ENCODE results near the gene SESN1. TPM values are rescaled to one million over a fixed set of nuclear protein-coding genes. Genes with fewer than 3 reads are reported as not detected.

Gene SESN1
- total RNA-seq, 1 donor from 2014 or later, result 49.0 TPM

DNA sequence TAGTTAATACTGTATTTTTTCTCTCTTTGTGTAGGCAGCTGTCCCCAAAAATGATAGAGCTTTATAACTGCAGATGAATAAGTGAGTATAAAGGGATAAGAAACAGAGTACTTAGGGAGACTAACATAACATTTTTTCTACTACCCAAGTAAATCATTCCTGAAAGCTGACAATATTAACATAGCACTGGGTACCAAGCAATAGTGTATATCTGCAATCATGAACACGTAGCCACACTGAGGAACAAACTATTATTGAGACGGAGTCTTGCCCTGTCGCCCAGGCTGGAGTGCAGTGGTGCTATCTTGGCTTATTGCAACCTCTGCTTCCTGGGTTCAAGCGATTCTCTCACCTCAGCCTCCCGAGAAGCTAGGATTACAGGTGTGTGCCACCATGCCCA, 105.9 kb downstream of the SESN1 start:
- Histone ChIP-seq H3K4me3 (no peak overlapping the region), H3K27me3 (no peaks in the 10 kb centered on the region), H3K27ac (no peak overlapping the region), H3K4me1 (no peaks in the 10 kb centered on the region), H3K36me3 (peaks cover 66 to 71% of the 10 kb centered on the region in 2 donors), H3K9me3 (no peaks in the 10 kb centered on the region)
- DNase-seq (ENCODE audit: low spot score in 2 of 2), result no peak
- TF ChIP-seq, protein P1, sequence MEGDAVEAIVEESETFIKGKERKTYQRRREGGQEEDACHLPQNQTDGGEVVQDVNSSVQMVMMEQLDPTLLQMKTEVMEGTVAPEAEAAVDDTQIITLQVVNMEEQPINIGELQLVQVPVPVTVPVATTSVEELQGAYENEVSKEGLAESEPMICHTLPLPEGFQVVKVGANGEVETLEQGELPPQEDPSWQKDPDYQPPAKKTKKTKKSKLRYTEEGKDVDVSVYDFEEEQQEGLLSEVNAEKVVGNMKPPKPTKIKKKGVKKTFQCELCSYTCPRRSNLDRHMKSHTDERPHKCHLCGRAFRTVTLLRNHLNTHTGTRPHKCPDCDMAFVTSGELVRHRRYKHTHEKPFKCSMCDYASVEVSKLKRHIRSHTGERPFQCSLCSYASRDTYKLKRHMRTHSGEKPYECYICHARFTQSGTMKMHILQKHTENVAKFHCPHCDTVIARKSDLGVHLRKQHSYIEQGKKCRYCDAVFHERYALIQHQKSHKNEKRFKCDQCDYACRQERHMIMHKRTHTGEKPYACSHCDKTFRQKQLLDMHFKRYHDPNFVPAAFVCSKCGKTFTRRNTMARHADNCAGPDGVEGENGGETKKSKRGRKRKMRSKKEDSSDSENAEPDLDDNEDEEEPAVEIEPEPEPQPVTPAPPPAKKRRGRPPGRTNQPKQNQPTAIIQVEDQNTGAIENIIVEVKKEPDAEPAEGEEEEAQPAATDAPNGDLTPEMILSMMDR (IDR thresholded peaks at IDR 0.05), result no peak
- intact Hi-C loops (cut with DNase I), result no loop called here

DNA sequence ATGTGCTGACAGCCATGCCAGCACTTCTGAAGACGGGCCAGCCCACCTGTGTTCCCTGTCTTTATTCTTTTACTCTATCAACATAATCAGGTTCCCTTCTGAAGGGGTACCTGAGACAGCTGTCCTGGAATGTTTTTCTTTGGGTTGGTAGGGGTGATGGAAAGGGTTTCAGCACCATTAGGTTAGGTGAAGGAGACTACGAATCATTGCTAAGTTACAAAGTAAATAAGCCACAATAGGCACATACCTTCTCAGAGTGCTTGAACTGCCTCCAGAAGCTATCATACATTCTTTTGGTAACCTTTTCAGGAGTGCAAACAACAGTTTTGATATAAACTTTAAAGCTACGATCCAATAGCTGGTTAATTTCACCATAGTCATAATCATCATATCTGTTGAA, 106.3 kb downstream of the SESN1 start:
- H3K4me1 ChIP-seq, result no peaks in the 10 kb centered on the region
- intact Hi-C loops (cut with DNase I), result no loop called here
- peaks cover 62 to 68% of the 10 kb centered on the region in 2 donors for H3K36me3 ChIP-seq
- H3K9me3 ChIP-seq, result no peaks in the 10 kb centered on the region
- no peak for DNase-seq (ENCODE audit: low spot score in 2 of 2)
- H3K27me3 ChIP-seq, result no peaks in the 10 kb centered on the region
- TF ChIP-seq, protein P1 (IDR thresholded peaks at IDR 0.05), result no peak
- H3K4me3 ChIP-seq, result no peak overlapping the region
- no peak overlapping the region for H3K27ac ChIP-seq

DNA sequence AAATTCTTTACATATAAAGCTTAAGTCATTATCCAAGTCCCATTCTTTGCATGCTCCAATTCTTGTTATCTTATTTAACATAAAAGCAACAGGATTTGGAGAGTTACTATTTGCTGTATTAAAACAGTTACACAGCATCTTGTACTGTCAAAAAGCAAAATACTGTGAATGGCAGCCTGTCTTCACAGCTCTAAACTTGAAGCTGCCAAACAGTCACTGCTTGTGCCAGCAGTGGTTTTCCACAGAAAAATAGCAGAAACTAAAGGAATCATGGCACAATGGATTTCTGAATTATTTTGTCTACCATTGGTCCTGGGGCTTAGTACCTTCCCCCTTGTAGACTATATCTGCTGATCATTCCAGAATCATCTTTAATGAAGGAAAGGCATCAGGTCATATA, 107.5 kb downstream of the SESN1 start:
- TF ChIP-seq, protein P1 (IDR thresholded peaks at IDR 0.05), result no peak
- Histone ChIP-seq H3K36me3 (peaks cover 51 to 56% of the 10 kb centered on the region in 2 donors), H3K27me3 (no peaks in the 10 kb centered on the region)

DNA sequence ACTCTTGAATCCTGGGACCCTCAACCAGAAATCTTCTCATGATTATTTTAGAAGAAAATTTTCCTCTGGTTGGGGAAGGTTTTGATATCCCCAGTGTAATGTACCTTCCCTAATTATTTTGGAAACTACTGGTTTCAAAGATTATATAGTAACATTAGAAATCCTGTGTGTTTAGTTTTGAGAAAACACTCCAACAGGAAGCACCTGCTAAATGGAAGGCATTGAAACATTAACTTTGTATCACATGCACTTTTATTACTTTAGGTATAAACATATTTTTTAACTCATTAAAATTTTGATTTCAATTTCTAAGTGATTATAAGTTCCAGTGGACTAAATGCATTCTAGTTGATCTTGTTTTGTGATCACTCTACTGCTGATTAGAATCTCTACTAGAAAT, 109.3 kb downstream of the SESN1 start:
- DNase-seq (ENCODE audit: low spot score in 2 of 2), result no peak
- peaks cover 34 to 39% of the 10 kb centered on the region in 2 donors for H3K36me3 ChIP-seq
- intact Hi-C loops (cut with DNase I), result no loop called here
- H3K4me1 ChIP-seq, result no peaks in the 10 kb centered on the region
- no peaks in the 10 kb centered on the region for H3K27me3 ChIP-seq
- no peak overlapping the region for H3K4me3 ChIP-seq
- no peak overlapping the region for H3K27ac ChIP-seq
- TF ChIP-seq, protein P1 (IDR thresholded peaks at IDR 0.05), result no peak
- peaks cover 0 to 5% of the 10 kb centered on the region in 2 donors for H3K9me3 ChIP-seq

More for the DNA sequence above, 107.5 kb downstream of the SESN1 start:
- Histone ChIP-seq H3K4me1 (no peaks in the 10 kb centered on the region), H3K27ac (no peak overlapping the region), H3K9me3 (no peaks in the 10 kb centered on the region), H3K4me3 (no peak overlapping the region)
- DNase-seq (ENCODE audit: low spot score in 2 of 2), result no peak
- intact Hi-C loops (cut with DNase I), result no loop called here

DNA sequence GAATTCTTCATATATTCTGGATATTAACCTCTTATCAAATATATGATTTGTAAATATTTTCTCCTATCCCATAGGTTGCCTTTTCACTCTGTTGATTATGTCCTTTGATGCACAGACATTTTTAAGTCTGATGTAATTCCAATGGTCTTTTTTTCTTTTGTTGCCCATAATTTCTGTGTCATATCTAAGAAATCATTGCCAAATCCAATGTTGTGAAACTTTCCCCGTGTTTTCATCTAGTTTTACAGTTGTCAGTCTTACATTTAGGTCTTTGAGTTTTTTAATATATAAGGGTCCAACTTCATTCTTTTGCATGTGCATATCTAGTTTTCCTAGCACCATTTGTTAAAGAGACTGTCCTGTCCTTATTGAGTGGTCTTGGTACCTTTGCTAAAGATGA, 111.5 kb downstream of the SESN1 start:
- TF ChIP-seq, protein P1 (IDR thresholded peaks at IDR 0.05), result no peak
- Histone ChIP-seq H3K27ac (no peak overlapping the region), H3K36me3 (peaks cover 16 to 17% of the 10 kb centered on the region in 2 donors), H3K27me3 (no peaks in the 10 kb centered on the region), H3K9me3 (peaks cover 0 to 20% of the 10 kb centered on the region in 2 donors), H3K4me1 (no peaks in the 10 kb centered on the region), H3K4me3 (no peak overlapping the region)
- DNase-seq (ENCODE audit: low spot score in 2 of 2), result no peak
- intact Hi-C loops (cut with DNase I), result no loop called here

All from ascending aorta (tissue), 2 donors.